Endothelial cell of umbilical vein (primary cell): ENCODE measurements around the gene COQ9. TPM values are rescaled to one million over a fixed set of nuclear protein-coding genes. Genes with fewer than 3 reads are reported as not detected.

Experiments used
- BruUV-seq: library from RNA; stranded (reverse); fragments of 400-500 nt; replicated peaks from 2 replicates; lab custom pipeline; 2021; lab: Mats Ljungman, UMichigan
- CTCF ChIA-PET: fragments of 300-600, 350-600 bp; sonication (Branson Sonifier 250); formaldehyde crosslinking; loops from one replicate; lab custom pipeline; 2021; ENCODE audit warnings: antibody characterized with exemption, inconsistent platforms; lab: Charles Lee
- POLR2A ChIA-PET: fragments of 300-600, 350-600 bp; sonication (Branson Sonifier 250); formaldehyde crosslinking; loops from one replicate; lab custom pipeline; 2021; ENCODE audit warnings: antibody characterized with exemption, inconsistent platforms; lab: Charles Lee
- DNase-seq: peaks from one replicate; pipeline ENCODE4 v3.0.0-alpha.2; 2011; ENCODE audit warnings: low read depth, low spot score
- FAIRE-seq: peaks from 2 replicates; lab custom pipeline; 2011; peaks lifted over from hg19 to GRCh38; lab: Jason Lieb, UNC
- H2AFZ ChIP-seq: 2 replicates; pipeline ENCODE4 v1.6.0; 2012; ENCODE audit warnings: low read depth, low read length, control low read depth, inconsistent platforms
- H3K27ac ChIP-seq: 2 replicates; pipeline ENCODE4 v1.5.1; 2011; ENCODE audit warnings: low read depth, mild to moderate bottlenecking, control low read depth, low read length, moderate library complexity; ENCODE audit not compliant: insufficient read depth
- H3K27me3 ChIP-seq, 2 experiments: 2 replicates each; pipeline versions ENCODE4 v1.6.0 to v1.6.1; 2011; ENCODE audit warnings: low read length in 2 of 2, mixed read lengths in 1 of 2; ENCODE audit not compliant: control insufficient read depth in 2 of 2, insufficient read depth in 2 of 2
- H3K36me3 ChIP-seq, 2 experiments: 2 replicates in 1 of 2; 3 replicates in 1 of 2; pipeline ENCODE4 v1.5.1; 2011; ENCODE audit warnings: low read length in 2 of 2, mild to moderate bottlenecking in 1 of 2, moderate library complexity in 1 of 2; ENCODE audit not compliant: control insufficient read depth in 2 of 2, insufficient read depth in 2 of 2; ENCODE audit errors: extremely low read depth in 1 of 2
- H3K4me1 ChIP-seq: 3 replicates; pipeline ENCODE4 v1.5.1; 2011; ENCODE audit warnings: mild to moderate bottlenecking, low read length; ENCODE audit not compliant: control insufficient read depth, insufficient read depth; ENCODE audit errors: extremely low read depth
- H3K4me2 ChIP-seq: 2 replicates; pipeline ENCODE4 v1.6.1; 2011; ENCODE audit warnings: low read length, control low read depth, mixed read lengths; ENCODE audit not compliant: insufficient read depth
- H3K4me3 ChIP-seq, 3 experiments: fragments of 200-600 bp in 1 of 3; sonication (generic), shearing (Covaris generic) in 1 of 3; replicated peaks in 1 of 3; 2 replicates each; pipeline ENCODE4 v1.5.1; 2011 to 2016; ENCODE audit warnings: control low read depth in 3 of 3, low read length in 3 of 3, mild to moderate bottlenecking in 2 of 3, inconsistent platforms in 1 of 3, low read depth in 1 of 3, moderate library complexity in 1 of 3; ENCODE audit not compliant: insufficient read depth in 1 of 3
- H3K79me2 ChIP-seq: 2 replicates; pipeline ENCODE4 v1.6.0; 2012; ENCODE audit warnings: low read length, inconsistent platforms; ENCODE audit not compliant: control insufficient read depth, insufficient read depth
- H3K9ac ChIP-seq: replicated peaks from 2 replicates; pipeline ENCODE3; 2011; ENCODE audit warnings: low read length, control low read depth; ENCODE audit not compliant: insufficient read depth; ENCODE audit errors: extremely low read depth
- H3K9me1 ChIP-seq: replicated peaks from 3 replicates; pipeline ENCODE4 v1.6.0; 2011; ENCODE audit warnings: mild to moderate bottlenecking, low read length; ENCODE audit not compliant: control insufficient read depth, insufficient read depth; ENCODE audit errors: extremely low read depth
- H3K9me3 ChIP-seq: replicated peaks from 2 replicates; pipeline ENCODE4 v1.5.1; 2012; ENCODE audit warnings: low read length, inconsistent platforms; ENCODE audit not compliant: control insufficient read depth, insufficient read depth
- H4K20me1 ChIP-seq: replicated peaks from 2 replicates; pipeline ENCODE3; 2011; ENCODE audit warnings: mild to moderate bottlenecking, low read length; ENCODE audit not compliant: control insufficient read depth, insufficient read depth; ENCODE audit errors: extremely low read depth
- EZH2 ChIP-seq: IDR thresholded peaks from 2 replicates; pipeline ENCODE4 v1.6.1; 2012; ENCODE audit warnings: borderline replicate concordance, low read depth, mild to moderate bottlenecking, moderate library complexity, low read length, inconsistent platforms; ENCODE audit not compliant: severe bottlenecking
- GATA2 ChIP-seq: IDR thresholded peaks from 2 replicates; pipeline ENCODE4 v1.7.0; 2011; ENCODE audit warnings: low read depth, mild to moderate bottlenecking, moderate library complexity, mixed read lengths, low read length; ENCODE audit not compliant: insufficient read length, insufficient read depth
- JUN ChIP-seq: IDR thresholded peaks from 2 replicates; pipeline ENCODE4 v1.6.1; 2011; ENCODE audit warnings: borderline replicate concordance, low read depth; ENCODE audit not compliant: insufficient read length, insufficient read depth
- POLR2A ChIP-seq: IDR thresholded peaks from 2 replicates; pipeline ENCODE4 v1.6.1; 2012; ENCODE audit warnings: low read depth, mild to moderate bottlenecking, control low read depth, low read length
- POLR2AphosphoS5 ChIP-seq: IDR thresholded peaks from 2 replicates; pipeline ENCODE4 v1.6.1; 2012; ENCODE audit warnings: low read depth, mild to moderate bottlenecking, control low read depth, low read length, moderate library complexity; ENCODE audit not compliant: insufficient read depth
- dilution Hi-C: fragments of 300-500 bp; cut with MboI; formaldehyde crosslinking; loops from one replicate; pipeline ENCODE4 v1.15.0; 2019; ENCODE audit warnings: low sequenced_read_pairs; ENCODE audit not compliant: extremely low pct_ligation_motif_present
- intact Hi-C: fragments of 100-400 bp; cut with micrococcal nuclease; formaldehyde crosslinking; loops from one replicate; pipeline ENCODE4 v1.10.0; 2022
- polyA plus RNA-seq, 4 experiments: library from polyadenylated mRNA; depleted of rRNA in 3 of 4; stranded (reverse) in 3 of 4; unstranded in 1 of 4; fragments of >200 nt; gene quantifications; 2 replicates each; pipeline versions ENCODE4 v1.2.1 to v1.2.3, GENCODE V29; 2011 to 2012; ENCODE audit warnings: missing spikeins in 1 of 4
- total RNA-seq: library from RNA; stranded (reverse); gene quantifications from 2 replicates; pipeline ENCODE4 v1.2.3, GENCODE V29; 2021
- TF ChIP-seq, protein P1 (sequence below), 2 donors: IDR thresholded peaks; 1 replicate in 1 of 2; 2 replicates in 1 of 2; pipeline ENCODE4 v1.5.1; 2011; ENCODE audit warnings: low read length in 2 of 2, mild to moderate bottlenecking in 2 of 2, moderate library complexity in 2 of 2, control low read depth in 1 of 2, inconsistent platforms in 1 of 2, low read depth in 1 of 2; ENCODE audit not compliant: insufficient read depth in 1 of 2; ENCODE audit errors: extremely low read depth in 1 of 2
- TF ChIP-seq, protein P2 (sequence below): IDR thresholded peaks from 2 replicates; pipeline ENCODE4 v1.6.1; 2011; ENCODE audit not compliant: insufficient read depth, insufficient read length

Gene COQ9
- total and polyA plus RNA-seq, 2 donors (not counting 3 experiments of a cell fraction or from before 2014, with no cell fraction given) = 42.5 to 78.3 TPM

DNA sequence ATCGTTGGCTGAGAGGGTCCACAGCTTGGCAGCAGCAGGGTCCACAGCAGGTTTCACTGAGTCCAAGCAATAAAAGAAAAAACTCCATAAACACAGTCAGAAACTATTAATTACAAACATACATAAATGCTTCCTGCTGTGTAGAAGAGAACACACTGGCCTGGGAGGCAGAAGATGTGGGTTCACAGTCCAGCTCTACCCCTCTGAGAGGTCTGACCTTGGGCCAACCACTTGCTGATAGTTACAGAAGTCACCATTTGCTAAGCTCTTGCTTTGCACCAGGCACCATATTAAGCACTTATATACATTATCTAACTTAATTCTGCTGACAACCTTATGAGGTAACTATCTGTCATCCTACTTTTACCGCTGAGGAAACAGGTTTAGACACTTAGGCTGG is 14.8 kb upstream of the COQ9 start:
- H3K9ac ChIP-seq = no peak overlapping the region
- TF ChIP-seq GATA2 (no peak), JUN (no peak), POLR2A (no peak), EZH2 (no peak), POLR2AphosphoS5 (no peak)
- TF ChIP-seq, protein P1, sequence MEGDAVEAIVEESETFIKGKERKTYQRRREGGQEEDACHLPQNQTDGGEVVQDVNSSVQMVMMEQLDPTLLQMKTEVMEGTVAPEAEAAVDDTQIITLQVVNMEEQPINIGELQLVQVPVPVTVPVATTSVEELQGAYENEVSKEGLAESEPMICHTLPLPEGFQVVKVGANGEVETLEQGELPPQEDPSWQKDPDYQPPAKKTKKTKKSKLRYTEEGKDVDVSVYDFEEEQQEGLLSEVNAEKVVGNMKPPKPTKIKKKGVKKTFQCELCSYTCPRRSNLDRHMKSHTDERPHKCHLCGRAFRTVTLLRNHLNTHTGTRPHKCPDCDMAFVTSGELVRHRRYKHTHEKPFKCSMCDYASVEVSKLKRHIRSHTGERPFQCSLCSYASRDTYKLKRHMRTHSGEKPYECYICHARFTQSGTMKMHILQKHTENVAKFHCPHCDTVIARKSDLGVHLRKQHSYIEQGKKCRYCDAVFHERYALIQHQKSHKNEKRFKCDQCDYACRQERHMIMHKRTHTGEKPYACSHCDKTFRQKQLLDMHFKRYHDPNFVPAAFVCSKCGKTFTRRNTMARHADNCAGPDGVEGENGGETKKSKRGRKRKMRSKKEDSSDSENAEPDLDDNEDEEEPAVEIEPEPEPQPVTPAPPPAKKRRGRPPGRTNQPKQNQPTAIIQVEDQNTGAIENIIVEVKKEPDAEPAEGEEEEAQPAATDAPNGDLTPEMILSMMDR (IDR thresholded peaks at IDR 0.05; ENCODE audit: extremely low read depth in 1 of 2, insufficient read depth in 1 of 2, low read depth in 1 of 2, low read length in 2 of 2) = no peak
- TF ChIP-seq, protein P2, sequence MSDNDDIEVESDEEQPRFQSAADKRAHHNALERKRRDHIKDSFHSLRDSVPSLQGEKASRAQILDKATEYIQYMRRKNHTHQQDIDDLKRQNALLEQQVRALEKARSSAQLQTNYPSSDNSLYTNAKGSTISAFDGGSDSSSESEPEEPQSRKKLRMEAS = no peak
- BruUV-seq = no TSS peak
- H3K36me3 ChIP-seq = peaks cover 22 to 44% of the 10 kb centered on the region in 2 experiments
- no peaks in the 10 kb centered on the region for H3K27me3 ChIP-seq
- H3K4me3 ChIP-seq = no peak overlapping the region
- H3K9me1 ChIP-seq = no peaks in the 10 kb centered on the region
- no peaks in the 10 kb centered on the region for H3K79me2 ChIP-seq
- no peak for DNase-seq
- no peak for FAIRE-seq
- intact Hi-C loops (no loop called here), dilution Hi-C loops (no loop called here)
- H3K4me1 ChIP-seq = no peaks in the 10 kb centered on the region
- H3K4me2 ChIP-seq = no peak overlapping the region
- H3K9me3 ChIP-seq = no peaks in the 10 kb centered on the region
- H3K27ac ChIP-seq = no peak overlapping the region
- no peaks in the 10 kb centered on the region for H4K20me1 ChIP-seq
- ChIA-PET POLR2A (no interaction called here), CTCF (interaction anchor here (1.6 to 2.5 kb wide), 2 partner anchors 15 to 87 kb away, joined by 5 to 7 read pairs; no protein-coding TSS in a partner anchor)
- H2AFZ ChIP-seq = no peak overlapping the region
